ENCODE data around the gene DPP6.

DNA sequence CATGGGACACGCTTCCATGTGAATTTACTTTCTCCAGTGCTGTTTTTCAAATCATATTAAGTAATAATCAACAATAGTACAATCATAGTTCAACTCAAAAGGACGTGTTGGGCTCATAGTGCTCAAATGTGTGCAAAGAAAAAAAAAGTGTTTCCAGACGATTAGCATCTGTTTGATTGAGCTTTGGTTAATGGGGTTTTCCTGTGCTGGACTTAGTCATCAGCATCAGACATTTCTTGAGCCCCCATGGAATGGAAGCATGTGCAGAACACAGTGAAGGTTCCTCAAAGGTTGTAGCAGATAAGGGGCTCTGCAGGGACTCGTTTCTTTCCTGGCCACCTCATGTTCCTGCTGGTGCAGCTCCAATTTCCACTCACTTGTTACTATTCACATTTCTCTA, 716.8 kb downstream of the DPP6 start:
- TF ChIP-seq CTCF (IDR thresholded peaks at IDR 0.05 in 4 of 5, conservative IDR thresholded peaks at IDR 0.05 in 1 of 5) (no peak), POLR2A (IDR thresholded peaks at IDR 0.05) (no peak)
